ENCODE results near the gene NSUN2. TPM values are rescaled to one million over a fixed set of nuclear protein-coding genes. Genes with fewer than 3 reads are reported as not detected.
"Not testable (repeated sequence)": the region's sequence is repeated elsewhere in the genome, so short reads cannot be mapped to it uniquely, and the experiment has no call there.

Gene NSUN2
- total RNA-seq, 1 experiment from 2014 or later: 69.1 TPM

- Histone ChIP-seq H3K4me2 (ENCODE audit: low read depth, low read length, poor library complexity, severe bottlenecking) (no peak overlapping the region), H3K4me3 (ENCODE audit: low read length) (no peak overlapping the region), H3K27ac (ENCODE audit: low read length) (no peak overlapping the region), H2AFZ (ENCODE audit: low read length) (no peak overlapping the region), H3K9me2 (replicated peaks; ENCODE audit: insufficient read depth, low read length) (no peaks in the 10 kb centered on the region), H3K9ac (ENCODE audit: low read length) (no peak overlapping the region), H4K20me1 (ENCODE audit: insufficient read depth, low read depth, low read length) (no peaks in the 10 kb centered on the region), H3K36me3 (ENCODE audit: insufficient read depth, low read length) (peaks cover 11% of the 10 kb centered on the region; the same call in 1 of the 2 replicates), H3K27me3 (ENCODE audit: low read length) (no peaks in the 10 kb centered on the region), H3K9me3 (ENCODE audit: low read length) (no peaks in the 10 kb centered on the region), H3K4me1 (ENCODE audit: low read length) (peaks cover 9% of the 10 kb centered on the region), H3K79me2 (ENCODE audit: low read length) (no peaks in the 10 kb centered on the region)
- no peak for DNase-seq
Measured at GRCh38 chr5:6656680-6657079, 23.8 kb upstream of the NSUN2 start.

- Histone ChIP-seq H3K36me3 (ENCODE audit: insufficient read depth, low read length) (peaks cover 11% of the 10 kb centered on the region; the same call in 1 of the 2 replicates), H3K9ac (ENCODE audit: low read length) (no peak overlapping the region), H4K20me1 (ENCODE audit: insufficient read depth, low read depth, low read length) (no peaks in the 10 kb centered on the region), H3K4me2 (ENCODE audit: low read depth, low read length, poor library complexity, severe bottlenecking) (no peak overlapping the region), H3K4me1 (ENCODE audit: low read length) (peaks cover 11% of the 10 kb centered on the region), H3K27ac (ENCODE audit: low read length) (no peak overlapping the region), H3K79me2 (ENCODE audit: low read length) (peaks cover 4% of the 10 kb centered on the region; the same call in 1 of the 2 replicates), H3K9me2 (replicated peaks; ENCODE audit: insufficient read depth, low read length) (no peaks in the 10 kb centered on the region), H2AFZ (ENCODE audit: low read length) (no peak overlapping the region), H3K9me3 (ENCODE audit: low read length) (no peaks in the 10 kb centered on the region), H3K27me3 (ENCODE audit: low read length) (no peaks in the 10 kb centered on the region), H3K4me3 (ENCODE audit: low read length) (no peak overlapping the region)
- DNase-seq: no peak
Measured at GRCh38 chr5:6655432-6655831, 22.6 kb upstream of the NSUN2 start.

- H3K4me2 ChIP-seq (ENCODE audit: low read depth, low read length, poor library complexity, severe bottlenecking): no peak overlapping the region
- H3K4me3 ChIP-seq (ENCODE audit: low read length): no peak overlapping the region
- DNase-seq: peak; percentile 43
Measured at GRCh38 chr5:6652025-6652424, 19.2 kb upstream of the NSUN2 start.

GRCh38 chr5:6649681-6650080 is 16.8 kb upstream of the NSUN2 start:
- Histone ChIP-seq H2AFZ (ENCODE audit: low read length) (no peak overlapping the region), H3K36me3 (ENCODE audit: insufficient read depth, low read length) (no peaks in the 10 kb centered on the region), H4K20me1 (ENCODE audit: insufficient read depth, low read depth, low read length) (no peaks in the 10 kb centered on the region), H3K4me2 (ENCODE audit: low read depth, low read length, poor library complexity, severe bottlenecking) (no peak overlapping the region), H3K27ac (ENCODE audit: low read length) (no peak overlapping the region), H3K4me1 (ENCODE audit: low read length) (peaks cover 17% of the 10 kb centered on the region), H3K9ac (ENCODE audit: low read length) (no peak overlapping the region), H3K9me3 (ENCODE audit: low read length) (no peaks in the 10 kb centered on the region), H3K27me3 (ENCODE audit: low read length) (no peaks in the 10 kb centered on the region), H3K4me3 (ENCODE audit: low read length) (no peak overlapping the region), H3K9me2 (replicated peaks; ENCODE audit: insufficient read depth, low read length) (no peaks in the 10 kb centered on the region), H3K79me2 (ENCODE audit: low read length) (peaks cover 7% of the 10 kb centered on the region; the same call in 1 of the 2 replicates)
- DNase-seq: no peak

More at GRCh38 chr5:6652025-6652424, 19.2 kb upstream of the NSUN2 start:
- Histone ChIP-seq H3K79me2 (ENCODE audit: low read length) (peaks cover 7% of the 10 kb centered on the region; the same call in 1 of the 2 replicates), H3K9me2 (replicated peaks; ENCODE audit: insufficient read depth, low read length) (no peaks in the 10 kb centered on the region), H3K4me1 (ENCODE audit: low read length) (peaks cover 17% of the 10 kb centered on the region), H3K36me3 (ENCODE audit: insufficient read depth, low read length) (peaks cover 11% of the 10 kb centered on the region; the same call in 1 of the 2 replicates), H2AFZ (ENCODE audit: low read length) (no peak overlapping the region), H3K9ac (ENCODE audit: low read length) (no peak overlapping the region), H3K27me3 (ENCODE audit: low read length) (no peaks in the 10 kb centered on the region), H3K27ac (ENCODE audit: low read length) (no peak overlapping the region), H4K20me1 (ENCODE audit: insufficient read depth, low read depth, low read length) (no peaks in the 10 kb centered on the region), H3K9me3 (ENCODE audit: low read length) (no peaks in the 10 kb centered on the region)

- peaks cover 7% of the 10 kb centered on the region; the same call in 1 of the 2 replicates for H3K79me2 ChIP-seq (ENCODE audit: low read length)
- no peak overlapping the region for H3K9ac ChIP-seq (ENCODE audit: low read length)
- no peaks in the 10 kb centered on the region for H3K27me3 ChIP-seq (ENCODE audit: low read length)
- H3K9me2 ChIP-seq (replicated peaks; ENCODE audit: insufficient read depth, low read length): no peaks in the 10 kb centered on the region
- H4K20me1 ChIP-seq (ENCODE audit: insufficient read depth, low read depth, low read length): no peaks in the 10 kb centered on the region
- H3K4me3 ChIP-seq (ENCODE audit: low read length): no peak overlapping the region
- H3K36me3 ChIP-seq (ENCODE audit: insufficient read depth, low read length): no peaks in the 10 kb centered on the region
- no peak overlapping the region for H3K4me2 ChIP-seq (ENCODE audit: low read depth, low read length, poor library complexity, severe bottlenecking)
- no peak overlapping the region for H3K27ac ChIP-seq (ENCODE audit: low read length)
- no peak overlapping the region for H2AFZ ChIP-seq (ENCODE audit: low read length)
- H3K9me3 ChIP-seq (ENCODE audit: low read length): no peaks in the 10 kb centered on the region
- peaks cover 17% of the 10 kb centered on the region for H3K4me1 ChIP-seq (ENCODE audit: low read length)
- no peak for DNase-seq
Measured at GRCh38 chr5:6649186-6649585, 16.3 kb upstream of the NSUN2 start.

GRCh38 chr5:6645571-6646362 is 12.9 kb upstream of the NSUN2 start:
- not testable (repeated sequence) for H3K9me2 ChIP-seq (replicated peaks; ENCODE audit: insufficient read depth, low read length); H4K20me1 ChIP-seq (ENCODE audit: insufficient read depth, low read depth, low read length); H3K36me3 ChIP-seq (ENCODE audit: insufficient read depth, low read length); H3K27ac ChIP-seq (ENCODE audit: low read length); H3K9ac ChIP-seq (ENCODE audit: low read length); H3K9me3 ChIP-seq (ENCODE audit: low read length); DNase-seq; H3K4me2 ChIP-seq (ENCODE audit: low read depth, low read length, poor library complexity, severe bottlenecking); H3K4me3 ChIP-seq (ENCODE audit: low read length); H3K27me3 ChIP-seq (ENCODE audit: low read length); H2AFZ ChIP-seq (ENCODE audit: low read length); H3K79me2 ChIP-seq (ENCODE audit: low read length); H3K4me1 ChIP-seq (ENCODE audit: low read length)

GRCh38 chr5:6644794-6645241 is 12.0 kb upstream of the NSUN2 start:
- peaks cover 2% of the 10 kb centered on the region; the same call in 1 of the 2 replicates for H3K79me2 ChIP-seq (ENCODE audit: low read length)
- H3K4me3 ChIP-seq (ENCODE audit: low read length): no peak overlapping the region
- H2AFZ ChIP-seq (ENCODE audit: low read length): no peak overlapping the region
- H3K36me3 ChIP-seq (ENCODE audit: insufficient read depth, low read length): no peaks in the 10 kb centered on the region
- no peaks in the 10 kb centered on the region for H3K27me3 ChIP-seq (ENCODE audit: low read length)
- H4K20me1 ChIP-seq (ENCODE audit: insufficient read depth, low read depth, low read length): no peaks in the 10 kb centered on the region
- H3K4me2 ChIP-seq (ENCODE audit: low read depth, low read length, poor library complexity, severe bottlenecking): no peak overlapping the region
- H3K9ac ChIP-seq (ENCODE audit: low read length): no peak overlapping the region
- peaks cover 4% of the 10 kb centered on the region for H3K4me1 ChIP-seq (ENCODE audit: low read length)
- no peak overlapping the region for H3K27ac ChIP-seq (ENCODE audit: low read length)
- no peak for DNase-seq
- H3K9me2 ChIP-seq (replicated peaks; ENCODE audit: insufficient read depth, low read length): no peaks in the 10 kb centered on the region
- H3K9me3 ChIP-seq (ENCODE audit: low read length): no peaks in the 10 kb centered on the region

- Histone ChIP-seq H3K27ac (ENCODE audit: low read length) (no peak overlapping the region), H3K4me3 (ENCODE audit: low read length) (no peak overlapping the region), H3K79me2 (ENCODE audit: low read length) (no peaks in the 10 kb centered on the region; the same call in 1 of the 2 replicates), H3K36me3 (ENCODE audit: insufficient read depth, low read length) (no peaks in the 10 kb centered on the region), H3K4me2 (ENCODE audit: low read depth, low read length, poor library complexity, severe bottlenecking) (no peak overlapping the region), H4K20me1 (ENCODE audit: insufficient read depth, low read depth, low read length) (no peaks in the 10 kb centered on the region), H3K27me3 (ENCODE audit: low read length) (no peaks in the 10 kb centered on the region), H3K4me1 (ENCODE audit: low read length) (no peaks in the 10 kb centered on the region), H3K9me3 (ENCODE audit: low read length) (no peaks in the 10 kb centered on the region), H3K9me2 (replicated peaks; ENCODE audit: insufficient read depth, low read length) (no peaks in the 10 kb centered on the region), H3K9ac (ENCODE audit: low read length) (no peak overlapping the region), H2AFZ (ENCODE audit: low read length) (no peak overlapping the region)
- no peak for DNase-seq
Measured at GRCh38 chr5:6642655-6643054, 9.8 kb upstream of the NSUN2 start.

Data from Karpas-422 (cell line).